ENCODE results near the gene SLC27A6.

The SLC27A6 gene

GRCh38 chr5:129069292-129069691 is 104.0 kb downstream of the SLC27A6 start:
- no peak for DNase-seq

GRCh38 chr5:129073111-129073510 is 107.8 kb downstream of the SLC27A6 start:
- no peak for DNase-seq

- DNase-seq: no peak
Observed at GRCh38 chr5:129074903-129075302, 109.6 kb downstream of the SLC27A6 start.

GRCh38 chr5:129077433-129078075 is 112.3 kb downstream of the SLC27A6 start:
- DNase-seq: no peak

- DNase-seq: no peak
Observed at GRCh38 chr5:129078247-129078646, 113.0 kb downstream of the SLC27A6 start.

- DNase-seq: no peak
Observed at GRCh38 chr5:129078660-129079059, 113.4 kb downstream of the SLC27A6 start.

- DNase-seq: no peak
Observed at GRCh38 chr5:129079496-129079895, 114.2 kb downstream of the SLC27A6 start.

- no peak for DNase-seq
Observed at GRCh38 chr5:129080766-129081165, 115.5 kb downstream of the SLC27A6 start.

GRCh38 chr5:129082225-129083136 is 117.2 kb downstream of the SLC27A6 start:
- no peak for DNase-seq

Measured in COR-L47 (cell line).